ENCODE data around the gene ATP9B. TPM values are rescaled to one million over a fixed set of nuclear protein-coding genes. Genes with fewer than 3 reads are reported as not detected.

The ATP9B gene
- total RNA-seq, 1 experiment from 2014 or later = 44.4 TPM

DNA sequence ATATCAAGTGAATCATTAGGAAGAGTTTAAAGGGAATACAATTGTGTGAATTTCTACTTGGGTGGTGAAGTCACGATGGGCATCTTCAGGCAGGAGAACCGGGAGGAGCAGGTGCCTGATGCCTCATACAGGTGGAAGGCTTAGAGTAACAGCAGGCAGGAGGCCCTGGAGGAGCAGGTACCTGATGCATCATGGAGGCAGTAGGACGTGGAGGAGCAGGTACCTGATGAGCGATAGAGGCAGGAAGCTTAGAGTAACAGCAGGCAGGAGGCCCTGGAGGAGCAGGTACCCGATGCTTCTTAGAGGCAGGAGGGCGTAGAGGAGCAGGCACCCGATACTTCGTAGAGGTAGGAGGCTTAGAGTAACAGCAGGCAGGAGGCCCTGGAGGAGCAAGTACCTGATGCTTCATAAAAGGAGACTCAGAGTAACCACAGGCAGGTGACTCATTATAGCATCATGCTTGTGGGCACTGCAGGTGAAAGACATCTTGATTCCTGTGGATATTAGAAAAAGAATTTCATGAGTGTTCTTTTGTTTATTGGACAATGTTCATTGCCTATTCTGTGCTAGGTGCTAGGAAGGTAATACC, 133.9 kb downstream of the ATP9B start:
- TF ChIP-seq SIN3A (IDR thresholded peaks at IDR 0.05; ENCODE audit: borderline replicate concordance, insufficient read depth, low read depth, low read length) (no peak), POLR2AphosphoS5 (IDR thresholded peaks at IDR 0.05; ENCODE audit: low read depth, low read length) (no peak), REST (IDR thresholded peaks at IDR 0.05; ENCODE audit: insufficient read depth in 1 of 2, low read depth in 2 of 2, low read length in 1 of 2) (no peak)
- TF ChIP-seq, protein P1, sequence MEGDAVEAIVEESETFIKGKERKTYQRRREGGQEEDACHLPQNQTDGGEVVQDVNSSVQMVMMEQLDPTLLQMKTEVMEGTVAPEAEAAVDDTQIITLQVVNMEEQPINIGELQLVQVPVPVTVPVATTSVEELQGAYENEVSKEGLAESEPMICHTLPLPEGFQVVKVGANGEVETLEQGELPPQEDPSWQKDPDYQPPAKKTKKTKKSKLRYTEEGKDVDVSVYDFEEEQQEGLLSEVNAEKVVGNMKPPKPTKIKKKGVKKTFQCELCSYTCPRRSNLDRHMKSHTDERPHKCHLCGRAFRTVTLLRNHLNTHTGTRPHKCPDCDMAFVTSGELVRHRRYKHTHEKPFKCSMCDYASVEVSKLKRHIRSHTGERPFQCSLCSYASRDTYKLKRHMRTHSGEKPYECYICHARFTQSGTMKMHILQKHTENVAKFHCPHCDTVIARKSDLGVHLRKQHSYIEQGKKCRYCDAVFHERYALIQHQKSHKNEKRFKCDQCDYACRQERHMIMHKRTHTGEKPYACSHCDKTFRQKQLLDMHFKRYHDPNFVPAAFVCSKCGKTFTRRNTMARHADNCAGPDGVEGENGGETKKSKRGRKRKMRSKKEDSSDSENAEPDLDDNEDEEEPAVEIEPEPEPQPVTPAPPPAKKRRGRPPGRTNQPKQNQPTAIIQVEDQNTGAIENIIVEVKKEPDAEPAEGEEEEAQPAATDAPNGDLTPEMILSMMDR (IDR thresholded peaks at IDR 0.05) = no peak
- Histone ChIP-seq H3K9me3 (ENCODE audit: control insufficient read depth, insufficient read depth, low read depth, low read length) (no peaks in the 10 kb centered on the region), H3K27me3 (ENCODE audit: control insufficient read depth, insufficient read depth, low read length) (no peaks in the 10 kb centered on the region), H3K4me1 (ENCODE audit: control insufficient read depth, insufficient read depth, low read length) (no peaks in the 10 kb centered on the region), H3K4me3 (ENCODE audit: low read depth in 2 of 2, low read length in 2 of 2) (no peak overlapping the region), H3K36me3 (ENCODE audit: control insufficient read depth, insufficient read depth, low read length) (no peaks in the 10 kb centered on the region), H3K27ac (ENCODE audit: low read length) (no peak overlapping the region)
- CTCF ChIA-PET = no interaction called here
- DNase-seq (ENCODE audit: low read depth, low spot score) (peak; percentile 42), ATAC-seq (peak; percentile 85)
- intact Hi-C loops (cut with micrococcal nuclease; ENCODE audit: unreplicated experiment) = no loop called here
- in situ Hi-C loops (cut with HindIII; ENCODE audit: low pct_unique_long_range_greater_than_20kb, low sequenced_read_pairs) = no loop called here
- POLR2A ChIA-PET = no interaction called here
- no TSS peak for BruUV-seq (replicated peaks)

DNA sequence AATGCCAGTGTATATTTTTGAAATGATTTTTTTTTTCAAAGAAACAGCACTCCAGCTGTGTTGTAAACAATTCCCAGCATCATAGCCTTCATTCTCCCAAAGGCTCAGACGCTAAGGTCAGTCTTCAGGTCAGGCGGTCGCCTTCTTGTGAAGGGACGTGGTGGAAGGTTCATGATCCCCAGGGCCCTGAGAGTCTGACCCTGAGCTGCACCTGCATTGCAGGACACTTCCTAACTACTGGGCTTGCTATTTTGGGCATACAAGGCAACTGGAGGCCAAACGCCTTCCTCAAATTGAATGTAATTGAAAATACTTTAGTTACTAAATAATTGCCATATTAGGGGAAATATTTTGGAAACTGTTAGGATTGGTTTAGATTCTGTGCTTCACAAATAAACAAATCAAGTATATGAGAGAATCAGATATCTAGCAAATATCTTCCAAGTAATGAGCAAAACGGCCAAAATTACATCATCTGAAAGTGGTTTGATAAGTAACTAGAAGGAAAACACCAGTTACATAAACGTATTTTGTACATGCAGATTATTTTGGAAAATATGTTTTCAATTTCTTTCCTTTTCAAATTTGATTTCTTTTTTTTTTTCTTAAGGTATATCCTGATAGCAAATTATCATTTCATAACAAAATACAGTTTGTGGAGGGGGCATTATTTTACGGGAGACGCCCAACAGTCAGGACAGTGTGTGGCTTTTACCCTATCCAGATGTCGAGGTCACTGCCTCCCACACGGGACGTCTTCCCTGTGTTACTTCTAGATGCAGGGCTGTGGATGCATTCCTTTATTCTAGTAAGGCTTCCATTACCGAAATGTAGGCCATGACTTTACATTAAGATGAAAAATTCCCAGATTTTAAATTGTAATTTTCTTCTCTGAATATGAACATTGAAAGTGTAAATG, 136.0 kb downstream of the ATP9B start:
- intact Hi-C loops (cut with micrococcal nuclease; ENCODE audit: unreplicated experiment) = no loop called here

More for the DNA sequence above, 136.0 kb downstream of the ATP9B start:
- ATAC-seq (no peak), DNase-seq (ENCODE audit: low read depth, low spot score) (no peak)
- in situ Hi-C loops (cut with HindIII; ENCODE audit: low pct_unique_long_range_greater_than_20kb, low sequenced_read_pairs) = no loop called here
- Histone ChIP-seq H3K27ac (ENCODE audit: low read length) (no peak overlapping the region), H3K36me3 (ENCODE audit: control insufficient read depth, insufficient read depth, low read length) (no peaks in the 10 kb centered on the region), H3K9me3 (ENCODE audit: control insufficient read depth, insufficient read depth, low read depth, low read length) (no peaks in the 10 kb centered on the region), H3K4me3 (ENCODE audit: low read depth in 2 of 2, low read length in 2 of 2) (no peak overlapping the region), H3K27me3 (ENCODE audit: control insufficient read depth, insufficient read depth, low read length) (no peaks in the 10 kb centered on the region), H3K4me1 (ENCODE audit: control insufficient read depth, insufficient read depth, low read length) (no peaks in the 10 kb centered on the region)
- ChIA-PET CTCF (no interaction called here), POLR2A (no interaction called here)
- TF ChIP-seq, protein P1 (IDR thresholded peaks at IDR 0.05) = no peak
- TF ChIP-seq POLR2AphosphoS5 (IDR thresholded peaks at IDR 0.05; ENCODE audit: low read depth, low read length) (no peak), TCF7L2 (IDR thresholded peaks at IDR 0.05; ENCODE audit: low read depth, low read length) (no peak), REST (IDR thresholded peaks at IDR 0.05; ENCODE audit: insufficient read depth in 1 of 2, low read depth in 2 of 2, low read length in 1 of 2) (no peak), SIN3A (IDR thresholded peaks at IDR 0.05; ENCODE audit: borderline replicate concordance, insufficient read depth, low read depth, low read length) (no peak)
- no TSS peak for BruUV-seq (replicated peaks)

Measured in Panc1 (cell line).